Stimulated activated CD4-positive, alpha-beta T cell treated with anti-CD3 and anti-CD28 coated beads, Interleukin-15, amount 100 ng/mL, for 1 hour (primary cell): ENCODE measurements around the gene SNF8.
"Not testable (repeated sequence)": the region's sequence is repeated elsewhere in the genome, so short reads cannot be mapped to it uniquely, and the experiment has no call there.

ENCODE experiments used
- DNase-seq, 2 donors: peaks; one replicate each; pipeline ENCODE4 v3.0.0-alpha.2; 2020; ENCODE audit warnings: low read depth in 1 of 2, low spot score in 1 of 2

The SNF8 gene

GRCh38 chr17:48944515-48945260 is at the start of gene SNF8:
Gene SNF8, minus strand, starts transcription at chr17:48944842. Its CDS starts 108 bp downstream, at chr17:48944734.
- peak; percentile 75 to 90 for DNase-seq

GRCh38 chr17:48993951-48994350 is 49.3 kb upstream of the SNF8 start:
- DNase-seq = no peak

- DNase-seq = no peak
These were observed 48.7 kb upstream of the SNF8 start for GRCh38 chr17:48993305-48993704.

GRCh38 chr17:48992444-48992843 is 47.8 kb upstream of the SNF8 start:
- no peak for DNase-seq

- no peak for DNase-seq
These were observed 46.3 kb upstream of the SNF8 start for GRCh38 chr17:48990882-48991357.

GRCh38 chr17:48989100-48989499 is 44.5 kb upstream of the SNF8 start:
- DNase-seq = no peak

- DNase-seq = no peak
These were observed 41.0 kb upstream of the SNF8 start for GRCh38 chr17:48985436-48986245.

- DNase-seq = no peak
These were observed 37.4 kb upstream of the SNF8 start for GRCh38 chr17:48981927-48982539.

- no peak for DNase-seq
These were observed 29.2 kb upstream of the SNF8 start for GRCh38 chr17:48973806-48974205.

GRCh38 chr17:48972749-48973097 is 28.1 kb upstream of the SNF8 start:
- no peak for DNase-seq

GRCh38 chr17:48970865-48971687 is 26.4 kb upstream of the SNF8 start:
- DNase-seq = no peak

GRCh38 chr17:48970224-48970623 is 25.6 kb upstream of the SNF8 start:
- no peak for DNase-seq

GRCh38 chr17:48961516-48962233 is 17.0 kb upstream of the SNF8 start:
- DNase-seq = no peak

GRCh38 chr17:48960834-48961515 is 16.3 kb upstream of the SNF8 start:
- DNase-seq = no peak

- DNase-seq = no peak
These were observed 9.7 kb upstream of the SNF8 start for GRCh38 chr17:48954300-48954755.

- no peak for DNase-seq
These were observed 8.3 kb upstream of the SNF8 start for GRCh38 chr17:48952904-48953303.

- no peak for DNase-seq
These were observed 6.9 kb upstream of the SNF8 start for GRCh38 chr17:48951572-48951971.

GRCh38 chr17:48945261-48945651 is 614 bp upstream of the SNF8 start:
- not testable (repeated sequence) for DNase-seq

- no peak for DNase-seq
These were observed 11.6 kb downstream of the SNF8 start for GRCh38 chr17:48933035-48933434.

GRCh38 chr17:48930435-48930873 is 14.2 kb downstream of the SNF8 start:
- DNase-seq = no peak
